Heart left ventricle (tissue), 13 donors: Measurements from ENCODE around the gene USP40.

Experiments used
- POLR2A ChIP-seq, 2 donors: fragments of 450-650 bp; IDR thresholded peaks; one replicate each; pipeline ENCODE4 v1.6.1; 2017; ENCODE audit warnings: antibody characterized with exemption in 2 of 2, mild to moderate bottlenecking in 2 of 2, moderate library complexity in 2 of 2
- TF ChIP-seq, protein P1 (sequence below), 12 donors: fragments of 200-600 bp; sonication (generic) in 4 of 12; IDR thresholded peaks; one replicate each; pipeline versions ENCODE4 v1.5.0 to v1.8.0; 2018 to 2022; ENCODE audit warnings: antibody characterized with exemption in 12 of 12, mild to moderate bottlenecking in 5 of 12
- donor health status: ischemic (EF 13 %, LVEDD 7.1; RV severe dilation, severe dysfunction).
- donor health status: DM: no; HTN: yes; CAD: no.
- donor health status: DM: no; HTN: no; CAD: no.
- donor health status: ischemic (EF 25% LVEDD 6.9; RV normal size, moderate dysfunction).
- donor health status: ischemic (EF 25% LVEDD 5.7; RV mildly dilated, moderate dysfunction).
- donor health status: ischemic (EF 35%, LVEDD 5.7; RV mildly dilated, moderate dysfunction).
- donor health status: nonischemic (EF 11% LVEDD 7.7; RV severe dilation, severe dysfunction).
- donor health status: DM: yes; HTN: yes; CAD: no.
- donor health status: PGD.
- donor health status: ischemic (EF 29% LVEDD 5.4; RV normal size, mild dysfunction).
- donor health status: nonischemic (EF 23%, LVEDD 6.1; RV moderate dilation, normal function).

DNA sequence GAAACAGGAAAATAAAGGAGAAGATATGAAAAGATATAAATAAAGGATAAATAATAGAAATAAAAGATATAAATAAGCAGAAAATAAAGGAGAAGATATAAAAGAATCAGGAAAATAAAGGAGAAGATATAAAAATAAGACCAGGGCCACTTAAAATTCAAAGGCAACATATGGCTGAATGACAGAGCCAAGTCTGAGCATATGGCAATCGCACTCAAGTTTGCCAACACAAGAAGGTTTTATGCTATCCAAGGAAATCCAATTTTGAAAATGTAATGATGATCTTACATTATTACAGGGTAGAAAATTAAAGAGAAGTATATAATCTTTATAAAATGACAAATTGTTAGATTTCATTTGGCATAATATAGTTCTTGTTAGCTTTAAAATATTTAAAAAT lies 33.6 kb downstream of the USP40 start:
- no peak for TF ChIP-seq POLR2A (IDR thresholded peaks at IDR 0.05)
- TF ChIP-seq, protein P1, sequence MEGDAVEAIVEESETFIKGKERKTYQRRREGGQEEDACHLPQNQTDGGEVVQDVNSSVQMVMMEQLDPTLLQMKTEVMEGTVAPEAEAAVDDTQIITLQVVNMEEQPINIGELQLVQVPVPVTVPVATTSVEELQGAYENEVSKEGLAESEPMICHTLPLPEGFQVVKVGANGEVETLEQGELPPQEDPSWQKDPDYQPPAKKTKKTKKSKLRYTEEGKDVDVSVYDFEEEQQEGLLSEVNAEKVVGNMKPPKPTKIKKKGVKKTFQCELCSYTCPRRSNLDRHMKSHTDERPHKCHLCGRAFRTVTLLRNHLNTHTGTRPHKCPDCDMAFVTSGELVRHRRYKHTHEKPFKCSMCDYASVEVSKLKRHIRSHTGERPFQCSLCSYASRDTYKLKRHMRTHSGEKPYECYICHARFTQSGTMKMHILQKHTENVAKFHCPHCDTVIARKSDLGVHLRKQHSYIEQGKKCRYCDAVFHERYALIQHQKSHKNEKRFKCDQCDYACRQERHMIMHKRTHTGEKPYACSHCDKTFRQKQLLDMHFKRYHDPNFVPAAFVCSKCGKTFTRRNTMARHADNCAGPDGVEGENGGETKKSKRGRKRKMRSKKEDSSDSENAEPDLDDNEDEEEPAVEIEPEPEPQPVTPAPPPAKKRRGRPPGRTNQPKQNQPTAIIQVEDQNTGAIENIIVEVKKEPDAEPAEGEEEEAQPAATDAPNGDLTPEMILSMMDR (IDR thresholded peaks at IDR 0.05), result no peak
